ENCODE results near the gene NF1. TPM values are rescaled to one million over a fixed set of nuclear protein-coding genes. Genes with fewer than 3 reads are reported as not detected.
"Not testable (repeated sequence)": the region's sequence is repeated elsewhere in the genome, so short reads cannot be mapped to it uniquely, and the experiment has no call there.

Gene NF1
- total RNA-seq, 1 donor: 21.9 TPM

GRCh38 chr17:31068291-31068690, 26.5 kb upstream of the NF1 start:
- H3K27me3 ChIP-seq (ENCODE audit: insufficient read depth, low read length): no peaks in the 10 kb centered on the region
- no peak overlapping the region for H3K4me3 ChIP-seq (ENCODE audit: low read length)
- H3K4me1 ChIP-seq (ENCODE audit: insufficient read depth, low read length): peaks cover 16% of the 10 kb centered on the region
- no peaks in the 10 kb centered on the region for H3K9me3 ChIP-seq (ENCODE audit: low read depth, low read length)

- H3K4me1 ChIP-seq (ENCODE audit: insufficient read depth, low read length): peaks cover 16% of the 10 kb centered on the region
- no peak overlapping the region for H3K4me3 ChIP-seq (ENCODE audit: low read length)
- H3K27me3 ChIP-seq (ENCODE audit: insufficient read depth, low read length): no peaks in the 10 kb centered on the region
- H3K9me3 ChIP-seq (ENCODE audit: low read depth, low read length): no peaks in the 10 kb centered on the region
Measured at GRCh38 chr17:31072186-31072585, 22.6 kb upstream of the NF1 start.

- Histone ChIP-seq H3K4me1 (ENCODE audit: insufficient read depth, low read length) (peaks cover 5% of the 10 kb centered on the region), H3K27me3 (ENCODE audit: insufficient read depth, low read length) (no peaks in the 10 kb centered on the region), H3K4me3 (ENCODE audit: low read length) (no peak overlapping the region), H3K9me3 (ENCODE audit: low read depth, low read length) (no peaks in the 10 kb centered on the region)
Measured at GRCh38 chr17:31073411-31073810, 21.4 kb upstream of the NF1 start.

- Histone ChIP-seq H3K4me1 (ENCODE audit: insufficient read depth, low read length) (no peaks in the 10 kb centered on the region), H3K27me3 (ENCODE audit: insufficient read depth, low read length) (no peaks in the 10 kb centered on the region), H3K4me3 (ENCODE audit: low read length) (no peak overlapping the region), H3K9me3 (ENCODE audit: low read depth, low read length) (no peaks in the 10 kb centered on the region)
Measured at GRCh38 chr17:31074772-31075555, 19.8 kb upstream of the NF1 start.

- no peaks in the 10 kb centered on the region for H3K4me1 ChIP-seq (ENCODE audit: insufficient read depth, low read length)
- no peak overlapping the region for H3K4me3 ChIP-seq (ENCODE audit: low read length)
- H3K9me3 ChIP-seq (ENCODE audit: low read depth, low read length): no peaks in the 10 kb centered on the region
- H3K27me3 ChIP-seq (ENCODE audit: insufficient read depth, low read length): no peaks in the 10 kb centered on the region
Measured at GRCh38 chr17:31078290-31078689, 16.5 kb upstream of the NF1 start.

GRCh38 chr17:31079731-31080130, 15.0 kb upstream of the NF1 start:
- Histone ChIP-seq H3K9me3 (ENCODE audit: low read depth, low read length) (no peaks in the 10 kb centered on the region), H3K4me1 (ENCODE audit: insufficient read depth, low read length) (no peaks in the 10 kb centered on the region), H3K27me3 (ENCODE audit: insufficient read depth, low read length) (no peaks in the 10 kb centered on the region), H3K4me3 (ENCODE audit: low read length) (no peak overlapping the region)

GRCh38 chr17:31085563-31085962, 9.2 kb upstream of the NF1 start:
- H3K4me3 ChIP-seq (ENCODE audit: low read length): no peak overlapping the region
- no peaks in the 10 kb centered on the region for H3K27me3 ChIP-seq (ENCODE audit: insufficient read depth, low read length)
- H3K9me3 ChIP-seq (ENCODE audit: low read depth, low read length): no peaks in the 10 kb centered on the region
- no peaks in the 10 kb centered on the region for H3K4me1 ChIP-seq (ENCODE audit: insufficient read depth, low read length)

GRCh38 chr17:31089471-31089870, 5.3 kb upstream of the NF1 start:
- Histone ChIP-seq H3K4me1 (ENCODE audit: insufficient read depth, low read length) (peaks cover 4% of the 10 kb centered on the region), H3K9me3 (ENCODE audit: low read depth, low read length) (no peaks in the 10 kb centered on the region), H3K4me3 (ENCODE audit: low read length) (no peak overlapping the region), H3K27me3 (ENCODE audit: insufficient read depth, low read length) (no peaks in the 10 kb centered on the region)

GRCh38 chr17:31090650-31091049, 4.1 kb upstream of the NF1 start:
- H3K9me3 ChIP-seq (ENCODE audit: low read depth, low read length); H3K4me3 ChIP-seq (ENCODE audit: low read length); H3K4me1 ChIP-seq (ENCODE audit: insufficient read depth, low read length); H3K27me3 ChIP-seq (ENCODE audit: insufficient read depth, low read length): not testable (repeated sequence)

GRCh38 chr17:31092475-31093064, 2.2 kb upstream of the NF1 start:
- Histone ChIP-seq H3K4me1 (ENCODE audit: insufficient read depth, low read length) (peaks cover 11% of the 10 kb centered on the region), H3K27me3 (ENCODE audit: insufficient read depth, low read length) (no peaks in the 10 kb centered on the region), H3K4me3 (ENCODE audit: low read length) (no peak overlapping the region), H3K9me3 (ENCODE audit: low read depth, low read length) (no peaks in the 10 kb centered on the region)

GRCh38 chr17:31093866-31094599, 744 bp upstream of the NF1 start:
- Histone ChIP-seq H3K4me1 (ENCODE audit: insufficient read depth, low read length) (peaks cover 11% of the 10 kb centered on the region), H3K27me3 (ENCODE audit: insufficient read depth, low read length) (no peaks in the 10 kb centered on the region), H3K4me3 (ENCODE audit: low read length) (peak overlapping the region; percentile 59), H3K9me3 (ENCODE audit: low read depth, low read length) (no peaks in the 10 kb centered on the region)

- H3K9me3 ChIP-seq (ENCODE audit: low read depth, low read length): no peaks in the 10 kb centered on the region
- H3K27me3 ChIP-seq (ENCODE audit: insufficient read depth, low read length): no peaks in the 10 kb centered on the region
- H3K4me1 ChIP-seq (ENCODE audit: insufficient read depth, low read length): peaks cover 11% of the 10 kb centered on the region
- H3K4me3 ChIP-seq (ENCODE audit: low read length): peak overlapping the region; percentile 59
Measured at GRCh38 chr17:31095236-31096105, 694 bp downstream of the NF1 start.

GRCh38 chr17:31096106-31096436, 1.3 kb downstream of the NF1 start:
- no peaks in the 10 kb centered on the region for H3K27me3 ChIP-seq (ENCODE audit: insufficient read depth, low read length)
- no peaks in the 10 kb centered on the region for H3K9me3 ChIP-seq (ENCODE audit: low read depth, low read length)
- H3K4me3 ChIP-seq (ENCODE audit: low read length): peak overlapping the region; percentile 59
- peaks cover 11% of the 10 kb centered on the region for H3K4me1 ChIP-seq (ENCODE audit: insufficient read depth, low read length)

GRCh38 chr17:31099016-31099415, 4.2 kb downstream of the NF1 start:
- Histone ChIP-seq H3K4me3 (ENCODE audit: low read length) (no peak overlapping the region), H3K27me3 (ENCODE audit: insufficient read depth, low read length) (no peaks in the 10 kb centered on the region), H3K4me1 (ENCODE audit: insufficient read depth, low read length) (peaks cover 10% of the 10 kb centered on the region), H3K9me3 (ENCODE audit: low read depth, low read length) (no peaks in the 10 kb centered on the region)
